Hematopoietic multipotent progenitor cell treated with erythropoietin and hydrocortisone succinate and interleukin-3 and kit ligand, for 17 days (in vitro differentiated cells): ENCODE measurements around the gene CHID1.

Source experiments
- DNase-seq: peaks from one replicate; pipeline ENCODE4 v3.0.0-alpha.2; 2015; ENCODE audit warnings: low spot score

CHID1 gene

DNA sequence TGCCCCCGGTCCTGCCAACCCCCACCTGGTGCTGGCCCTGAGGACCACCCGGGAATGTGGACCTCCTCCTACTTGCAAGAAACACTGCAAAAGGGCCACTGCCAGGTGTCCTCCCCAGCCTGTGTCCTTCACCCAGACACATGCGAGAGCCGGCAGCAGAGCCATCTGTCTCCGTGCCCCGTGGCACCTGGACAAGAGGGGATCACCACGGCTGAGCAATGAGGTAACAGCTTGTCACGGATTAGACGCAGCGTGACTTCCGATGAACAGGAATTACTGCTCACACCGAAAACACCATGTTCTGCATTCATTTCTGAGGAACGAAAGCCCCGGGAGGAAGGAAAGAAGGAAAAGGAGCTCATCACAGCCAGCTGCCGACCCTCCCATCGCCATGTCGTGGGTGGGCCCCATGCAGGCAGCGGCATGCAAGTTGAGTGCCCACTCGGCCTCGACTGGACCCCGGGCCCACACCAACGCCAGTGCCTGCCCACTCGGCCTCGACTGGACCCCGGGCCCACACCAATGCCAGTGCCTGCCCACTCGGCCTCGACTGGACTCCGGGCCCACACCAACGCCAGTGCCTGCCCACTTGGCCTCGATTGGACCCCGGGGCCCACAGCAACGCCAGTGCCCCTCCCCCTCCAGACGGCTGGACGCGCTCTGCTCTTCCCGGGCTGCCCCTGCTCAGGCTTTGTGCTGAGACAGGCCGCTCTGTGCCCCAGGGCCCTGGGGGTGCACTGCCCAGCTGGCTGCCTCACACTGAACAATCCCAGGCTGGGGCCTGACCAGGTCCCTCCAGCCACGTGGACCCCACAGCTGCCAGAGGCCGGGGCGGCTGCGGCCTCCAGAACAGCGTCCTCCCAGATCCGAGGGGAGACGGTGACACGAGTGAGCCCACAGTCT is 22.0 kb downstream of the CHID1 start:
- DNase-seq = no peak

DNA sequence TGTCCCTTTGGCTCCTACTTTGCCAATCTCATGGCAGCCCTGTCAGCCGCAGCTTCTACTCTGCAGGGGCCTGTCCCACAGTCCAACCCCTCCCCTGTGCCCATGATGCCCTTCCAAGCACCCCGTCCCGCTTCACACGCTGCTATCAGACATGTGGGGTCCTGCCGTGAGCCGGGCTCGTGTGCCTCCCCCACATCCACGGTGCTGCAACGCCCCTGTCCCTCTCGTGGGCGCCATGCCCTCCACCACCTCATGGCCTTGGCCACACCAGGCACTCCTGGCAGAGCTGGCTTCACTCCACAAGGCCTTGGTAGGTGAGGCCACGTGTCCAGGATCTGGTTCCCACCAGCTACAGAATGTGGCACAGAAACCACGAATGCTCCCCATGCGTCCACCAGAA is 23.0 kb downstream of the CHID1 start:
- DNase-seq = no peak

DNA sequence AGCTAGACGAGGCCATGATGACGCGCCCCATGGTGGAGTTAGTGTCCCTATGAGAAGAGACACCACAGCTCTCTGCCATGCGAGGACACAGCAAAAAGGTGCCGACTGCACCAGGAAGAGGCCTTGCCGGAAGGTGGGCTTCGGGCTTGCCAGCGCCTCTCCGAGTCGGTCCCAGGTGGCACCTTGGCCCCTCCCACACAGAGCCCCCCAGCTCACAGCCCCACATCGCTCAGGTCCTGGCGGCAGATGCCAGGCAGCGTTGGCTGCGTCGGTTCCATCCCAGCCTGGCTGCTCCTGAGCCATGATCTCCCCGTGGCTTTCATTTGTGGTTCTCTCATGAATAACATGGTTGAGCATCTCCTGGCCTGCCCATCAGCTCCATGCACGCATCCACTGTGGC is 24.0 kb downstream of the CHID1 start:
- DNase-seq = no peak

DNA sequence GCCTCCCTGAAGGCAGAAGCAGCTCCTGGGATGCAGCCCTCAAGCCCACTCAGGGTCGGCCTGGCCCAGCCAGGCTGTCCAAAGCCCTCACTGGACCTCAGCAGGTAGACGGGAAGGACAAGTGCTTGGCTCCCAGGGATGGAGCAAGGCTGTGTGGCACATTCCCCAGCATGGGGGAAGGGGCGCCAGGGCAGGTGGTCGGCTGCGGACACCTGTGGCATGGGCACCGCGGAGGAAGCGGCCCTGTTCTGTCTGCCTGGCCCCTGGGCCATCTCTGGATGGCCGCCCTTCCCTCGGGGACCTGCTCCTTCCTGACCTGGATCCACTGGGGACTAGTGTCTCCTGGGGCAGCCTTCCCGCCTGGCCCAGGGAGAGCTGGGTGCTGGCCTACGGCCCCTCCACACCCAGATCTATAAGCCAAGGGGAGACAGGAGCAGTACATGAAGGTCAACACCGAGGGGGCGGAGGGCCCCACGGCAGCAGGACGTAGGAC is 26.0 kb downstream of the CHID1 start:
- DNase-seq = no peak

DNA sequence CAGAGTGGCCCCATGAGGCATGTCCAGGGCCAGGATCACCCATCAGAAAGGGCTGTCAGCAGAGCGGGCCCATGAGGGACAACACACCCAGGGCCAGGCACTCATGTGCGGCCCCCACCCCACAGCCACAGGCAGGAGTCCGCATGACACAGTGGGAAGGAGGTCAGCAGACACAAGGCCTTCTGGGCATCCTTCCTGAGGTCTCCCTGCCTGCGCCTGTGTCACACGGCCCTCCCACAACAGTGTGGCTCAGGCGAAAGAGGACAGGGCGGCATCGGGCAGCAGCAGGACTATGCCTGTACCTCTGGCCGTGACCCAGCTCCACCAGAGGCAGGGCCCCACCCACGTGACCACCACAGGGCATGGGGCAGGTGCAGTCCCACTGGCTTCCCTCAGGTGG is 27.1 kb downstream of the CHID1 start:
- no peak for DNase-seq

DNA sequence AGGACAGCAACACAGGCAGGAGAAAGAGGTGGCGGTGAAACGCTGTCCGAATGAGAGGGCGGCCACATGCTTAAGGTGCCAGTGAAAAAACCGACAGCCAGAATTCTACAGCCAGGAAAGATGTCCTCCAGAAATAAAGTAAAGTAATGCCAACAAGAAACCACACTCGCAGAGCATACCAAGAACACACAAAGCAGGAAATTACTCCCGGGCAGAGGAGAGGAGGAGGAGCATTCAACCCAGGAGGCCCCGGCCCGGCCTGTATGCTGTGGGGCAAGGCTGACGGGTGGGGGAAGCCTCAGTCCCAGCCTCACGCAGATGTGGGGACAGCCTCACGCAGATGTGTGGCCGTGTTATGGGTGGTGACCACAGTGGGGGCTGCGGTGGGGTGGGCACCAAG is 28.0 kb downstream of the CHID1 start:
- no peak for DNase-seq

DNA sequence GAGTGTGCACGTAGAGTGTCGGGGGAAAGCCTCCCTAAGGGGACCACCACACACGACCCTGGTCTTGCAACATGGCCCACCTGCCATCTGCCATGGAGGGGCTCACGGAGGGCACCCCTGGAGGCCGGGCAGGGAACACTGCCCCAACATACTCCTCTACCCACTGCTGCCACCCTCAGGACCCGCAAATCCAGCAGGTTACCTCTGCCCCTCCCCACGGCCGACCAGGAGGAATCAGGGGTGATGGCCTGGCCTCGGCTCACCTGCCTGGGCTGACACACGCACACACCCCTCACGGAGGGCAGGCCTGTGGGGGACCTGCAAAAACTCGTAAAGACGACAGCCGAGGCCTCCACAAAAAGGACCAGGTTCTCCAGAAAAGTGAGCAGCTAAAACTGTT is 30.2 kb downstream of the CHID1 start:
- DNase-seq = no peak

DNA sequence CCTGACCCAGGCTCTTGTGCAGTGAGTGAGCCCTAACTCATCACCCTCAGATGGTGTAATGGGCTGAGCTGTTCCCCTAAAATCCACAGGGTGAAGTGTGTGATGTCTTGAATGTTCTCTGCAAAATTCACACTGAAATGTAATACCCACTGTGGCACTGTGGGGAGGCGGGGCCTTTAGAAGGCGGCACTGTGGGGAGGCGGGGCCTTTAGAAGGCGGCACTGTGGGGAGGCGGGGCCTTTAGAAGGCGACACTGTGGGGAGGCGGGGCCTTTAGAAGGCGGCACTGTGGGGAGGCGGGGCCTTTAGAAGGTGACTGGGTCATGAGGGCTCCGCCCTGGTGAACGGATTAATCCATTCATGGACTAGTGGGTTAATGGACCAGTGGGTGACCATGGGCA is 33.0 kb downstream of the CHID1 start:
- DNase-seq = peak; percentile 73

DNA sequence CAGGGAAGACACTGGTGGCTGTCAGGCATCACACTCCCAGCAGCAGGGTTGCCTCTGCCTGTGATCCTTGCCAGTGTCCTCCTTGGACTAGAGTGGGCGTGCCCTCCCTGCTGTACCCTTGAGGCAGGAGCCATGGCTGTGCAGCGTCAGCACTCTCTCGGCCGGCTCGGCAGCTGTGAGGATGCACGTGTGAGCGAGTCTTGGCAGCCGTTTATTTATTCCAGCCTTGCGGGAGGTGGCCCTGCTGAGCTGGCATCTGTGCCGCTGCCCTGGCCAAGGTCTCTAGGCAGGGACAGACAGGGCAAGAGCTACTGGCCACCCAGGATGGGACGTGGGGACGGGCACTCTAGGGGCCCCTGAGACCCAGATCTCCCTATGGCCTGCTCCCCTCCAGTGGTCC is 34.1 kb downstream of the CHID1 start:
- peak; percentile 32 for DNase-seq

DNA sequence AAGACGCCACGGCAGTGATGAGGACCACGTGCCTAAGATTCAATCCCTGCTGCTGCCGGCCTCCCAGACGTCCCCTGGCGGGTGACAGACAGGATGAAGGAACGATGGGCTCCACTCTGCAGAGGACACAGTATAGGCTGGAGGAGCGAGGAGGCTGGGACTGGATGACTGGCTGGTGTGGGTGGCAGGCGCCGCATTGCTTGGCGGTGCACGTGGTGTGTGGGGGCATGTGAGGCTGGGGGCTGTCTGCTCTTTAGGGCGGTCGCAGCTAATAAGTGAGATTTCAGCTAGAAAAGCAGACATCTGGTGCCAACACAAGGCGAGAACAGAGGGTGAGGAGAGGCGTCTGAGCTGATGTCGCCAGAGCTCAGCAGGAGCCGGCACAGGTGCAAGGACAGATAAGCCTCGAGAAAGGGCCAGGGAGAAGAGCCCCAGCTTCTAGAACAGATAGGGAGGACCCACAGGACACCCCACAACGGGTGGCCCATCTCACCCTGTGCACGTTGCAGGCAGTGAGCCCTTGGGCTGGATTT is 34.8 kb downstream of the CHID1 start:
- DNase-seq = peak; percentile 80

DNA sequence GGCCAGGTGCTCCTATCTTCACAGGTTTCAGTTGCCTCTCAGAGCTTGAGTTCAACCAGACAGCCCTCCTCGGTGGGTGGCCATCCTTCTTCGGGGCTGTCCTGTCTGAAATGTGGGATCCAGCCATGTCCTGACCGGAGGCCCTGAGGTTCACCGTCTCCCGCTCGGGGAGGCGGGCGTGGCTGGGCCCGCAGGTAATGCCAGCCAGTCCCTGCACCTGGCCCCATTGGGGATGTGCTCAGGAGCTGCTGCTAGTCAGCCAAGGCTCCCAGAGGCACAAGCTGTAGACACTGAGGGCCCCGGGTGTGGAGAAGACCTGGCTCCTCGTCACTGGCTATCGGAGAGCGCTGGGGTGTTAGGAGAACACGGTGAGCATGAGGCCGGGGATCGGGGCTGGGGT is 35.4 kb downstream of the CHID1 start:
- DNase-seq = no peak

DNA sequence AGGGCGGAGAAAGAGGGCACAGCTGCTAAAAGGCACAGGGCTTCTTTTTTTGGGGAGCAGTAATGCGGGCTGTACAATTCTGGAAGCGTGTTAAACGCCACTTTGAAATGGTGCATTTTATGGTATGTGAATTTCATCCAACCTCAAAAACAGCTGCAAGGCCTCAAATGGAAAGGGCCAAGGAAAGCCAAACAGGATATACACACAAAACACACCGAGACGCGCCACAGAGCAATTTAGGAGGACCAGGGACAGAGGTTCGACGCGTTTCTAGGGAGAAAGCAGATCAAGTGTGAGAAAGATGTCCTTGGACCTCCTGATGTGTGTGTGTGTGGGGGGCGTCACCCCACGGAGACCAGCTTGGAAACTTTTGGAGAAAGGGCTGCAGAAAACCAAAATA is 36.9 kb downstream of the CHID1 start:
- no peak for DNase-seq

DNA sequence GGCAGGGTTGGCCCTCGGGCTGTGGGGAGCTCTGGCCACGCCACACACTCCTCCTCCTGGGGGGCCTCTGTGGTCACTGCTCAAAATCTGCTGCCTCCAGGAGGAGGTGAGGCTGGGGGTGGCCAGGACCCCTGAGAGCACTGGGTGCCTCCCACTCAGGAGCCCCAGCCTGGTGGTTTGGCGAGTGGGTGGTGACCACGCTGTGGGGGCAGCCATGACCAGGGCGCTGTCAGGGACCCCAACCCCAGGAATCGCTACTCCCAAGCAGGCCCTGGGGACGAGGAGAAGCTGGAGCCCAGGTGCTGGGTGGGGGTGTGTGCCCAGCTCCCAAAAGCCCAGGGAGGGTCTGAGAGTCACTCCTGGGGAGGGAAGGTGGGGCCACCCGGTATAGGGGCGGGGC is 37.8 kb downstream of the CHID1 start:
- DNase-seq = no peak

DNA sequence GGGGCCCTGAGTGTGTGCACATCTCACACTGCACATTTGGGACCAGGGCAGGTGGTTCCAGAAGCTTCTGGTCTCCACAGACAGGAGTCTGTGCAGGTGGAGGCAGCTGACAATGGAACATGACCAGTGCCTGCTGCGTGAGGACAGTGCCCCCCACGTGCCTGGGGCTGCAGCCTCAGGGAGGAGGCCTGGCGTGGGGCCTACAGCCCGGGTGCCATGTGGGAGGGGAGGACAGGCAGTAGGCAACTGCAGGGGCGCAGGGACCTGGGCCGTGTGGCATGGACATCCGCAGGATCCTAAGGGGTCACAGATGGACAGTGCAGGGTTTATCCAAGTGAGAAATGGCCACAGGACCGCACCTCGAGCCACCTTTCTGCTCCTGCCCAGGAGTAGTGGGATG is 39.1 kb downstream of the CHID1 start:
- no peak for DNase-seq

DNA sequence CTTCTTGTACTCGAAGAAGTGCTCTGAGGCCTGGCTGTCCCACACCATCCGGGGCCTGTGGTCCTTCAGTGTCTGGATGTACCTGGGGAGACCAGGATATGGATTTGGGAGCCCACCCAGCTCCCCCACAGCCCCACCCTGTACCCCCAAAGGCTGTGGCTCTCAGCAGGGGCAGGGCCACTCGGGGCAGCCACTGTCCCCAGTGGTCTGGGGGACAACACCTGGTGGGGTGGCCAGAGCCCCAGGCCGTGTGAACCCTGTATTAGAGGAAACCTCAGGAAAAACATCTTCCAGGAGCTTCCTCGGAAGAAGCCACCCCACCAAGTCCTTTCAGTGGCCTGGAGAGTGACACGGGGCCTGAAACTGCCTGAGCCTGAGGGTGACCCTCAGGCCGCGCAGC is 40.2 kb downstream of the CHID1 start:
- no peak for DNase-seq

DNA sequence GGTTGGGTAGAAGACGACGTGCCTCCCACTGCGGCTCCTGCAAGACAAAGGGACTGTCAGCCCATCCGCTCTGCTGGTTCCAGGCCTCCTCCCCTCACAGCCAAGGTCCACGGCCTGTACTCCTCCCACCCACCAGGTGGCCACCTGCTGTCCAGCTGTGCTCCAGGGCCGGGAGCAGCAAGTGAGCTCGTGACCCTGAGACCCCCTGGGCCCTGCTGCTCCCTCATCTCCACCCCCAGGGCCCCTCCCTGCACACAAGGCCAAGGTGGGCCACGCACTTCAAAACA is 40.5 kb downstream of the CHID1 start:
- no peak for DNase-seq

DNA sequence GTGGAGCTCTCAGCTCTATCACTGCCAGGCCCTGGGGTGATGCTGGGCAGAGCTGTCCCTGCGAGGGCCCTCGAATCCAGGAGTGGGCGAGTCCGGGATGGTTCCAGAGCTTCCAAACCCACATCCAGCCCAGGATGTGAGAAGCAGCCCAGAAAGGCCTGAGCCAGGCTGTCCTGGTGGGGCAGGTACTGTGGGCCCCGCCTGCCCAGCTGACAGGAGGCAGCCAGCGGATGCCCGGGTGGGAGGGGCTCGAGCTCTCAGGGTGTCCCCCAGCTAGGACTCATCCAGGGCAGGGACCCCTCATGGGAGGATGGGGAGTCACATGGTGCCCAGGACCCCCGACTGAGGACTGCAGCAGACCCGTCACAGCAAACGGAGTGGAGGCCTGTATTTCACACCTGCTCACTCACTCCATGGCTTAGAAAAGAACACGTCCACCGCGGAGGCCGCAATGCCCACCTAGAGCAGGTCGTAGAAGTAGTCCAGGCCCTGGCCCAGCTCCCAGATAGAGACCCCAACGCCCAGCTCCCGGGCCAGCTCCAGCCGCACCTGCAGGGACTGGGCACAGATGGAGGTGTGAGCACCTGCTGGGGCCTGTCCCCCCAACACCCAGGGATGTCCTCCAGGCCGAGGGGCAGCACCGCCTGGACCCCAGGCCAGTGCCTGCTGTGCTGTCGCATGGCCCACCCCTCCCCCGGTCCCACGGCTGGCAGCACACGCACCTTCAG is 41.0 kb downstream of the CHID1 start:
- no peak for DNase-seq

DNA sequence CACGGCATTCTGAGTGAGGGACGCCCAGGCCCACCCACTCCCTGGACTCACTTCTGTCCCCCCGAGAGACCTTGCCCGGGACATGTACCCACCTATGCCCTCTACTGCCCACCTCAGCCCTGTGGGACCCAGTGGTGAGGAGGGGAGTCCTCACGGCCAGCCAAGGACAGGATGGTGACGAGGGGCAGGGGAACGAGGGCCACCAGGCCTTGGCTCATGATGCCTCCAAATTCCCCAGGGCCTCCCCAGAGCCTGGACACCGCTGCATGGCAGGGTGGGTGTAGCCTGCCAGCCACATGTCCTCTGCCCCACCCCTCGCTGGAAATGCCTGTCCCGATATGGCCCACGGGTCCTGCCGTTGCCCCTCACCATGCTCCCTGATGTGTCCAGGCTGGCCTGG is 41.8 kb downstream of the CHID1 start:
- DNase-seq = no peak

DNA sequence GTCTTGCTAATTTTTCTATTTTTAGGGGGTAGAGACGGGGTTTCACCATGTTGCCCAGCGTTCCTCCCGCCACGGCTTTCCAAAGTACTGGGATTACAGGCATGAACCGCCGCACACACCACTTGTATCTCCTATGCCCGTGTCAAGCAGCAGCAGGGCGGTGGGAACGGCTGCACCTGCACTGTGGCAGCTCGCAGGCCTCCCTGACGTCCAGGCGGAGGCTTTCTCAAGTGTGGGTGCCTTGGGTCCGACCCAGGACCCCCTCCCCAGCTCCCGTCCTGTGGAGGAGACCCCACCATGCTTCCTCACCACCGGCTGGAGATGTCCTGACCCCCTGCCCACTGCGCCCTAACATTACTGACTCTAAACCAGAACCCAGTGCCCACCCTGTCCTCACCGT is 42.2 kb downstream of the CHID1 start:
- DNase-seq = no peak

DNA sequence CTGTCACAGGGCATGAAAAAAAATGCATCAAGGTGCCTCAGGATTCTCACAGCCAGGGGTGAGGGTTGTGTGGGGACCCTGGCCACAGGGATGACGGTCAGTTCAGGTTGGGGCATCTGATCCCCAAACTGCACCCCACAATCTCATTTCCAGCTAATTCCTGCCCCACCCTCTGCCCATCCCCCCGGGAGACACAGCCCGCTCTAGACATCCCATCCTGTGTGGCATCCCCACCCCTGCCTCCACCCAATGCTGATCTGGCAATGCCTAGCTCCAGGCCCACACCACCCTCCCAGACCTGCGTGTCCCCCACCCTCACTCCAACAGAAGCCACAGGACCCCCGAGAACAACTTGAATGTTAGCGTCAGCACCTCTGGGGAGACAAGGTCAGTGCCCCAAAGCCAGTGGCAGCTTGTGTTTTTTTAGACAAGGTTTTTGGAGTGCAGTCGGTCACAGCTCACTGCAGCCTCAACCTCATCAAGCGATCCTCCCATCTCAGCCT is 42.7 kb downstream of the CHID1 start:
- DNase-seq = no peak

DNA sequence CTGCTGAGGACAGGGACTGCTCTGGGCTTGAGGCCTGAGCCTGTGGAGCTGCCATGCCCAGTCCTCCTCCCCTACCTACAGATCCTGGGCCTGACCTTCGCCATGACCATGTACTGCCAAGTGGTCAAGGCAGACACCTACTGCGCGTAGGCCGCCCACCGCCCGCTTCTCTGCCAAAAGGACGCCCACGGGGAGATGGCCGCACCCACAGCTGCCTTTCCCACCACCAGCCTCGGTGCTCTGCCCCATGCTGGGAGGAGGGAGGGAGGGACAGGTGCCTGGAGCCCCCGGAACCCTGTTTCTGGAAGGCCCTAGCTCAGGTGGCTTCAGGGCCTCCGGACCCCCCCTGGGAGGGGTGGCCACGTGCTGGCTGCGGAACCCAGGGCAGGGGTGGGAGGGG is 44.1 kb downstream of the CHID1 start:
- no peak for DNase-seq

DNA sequence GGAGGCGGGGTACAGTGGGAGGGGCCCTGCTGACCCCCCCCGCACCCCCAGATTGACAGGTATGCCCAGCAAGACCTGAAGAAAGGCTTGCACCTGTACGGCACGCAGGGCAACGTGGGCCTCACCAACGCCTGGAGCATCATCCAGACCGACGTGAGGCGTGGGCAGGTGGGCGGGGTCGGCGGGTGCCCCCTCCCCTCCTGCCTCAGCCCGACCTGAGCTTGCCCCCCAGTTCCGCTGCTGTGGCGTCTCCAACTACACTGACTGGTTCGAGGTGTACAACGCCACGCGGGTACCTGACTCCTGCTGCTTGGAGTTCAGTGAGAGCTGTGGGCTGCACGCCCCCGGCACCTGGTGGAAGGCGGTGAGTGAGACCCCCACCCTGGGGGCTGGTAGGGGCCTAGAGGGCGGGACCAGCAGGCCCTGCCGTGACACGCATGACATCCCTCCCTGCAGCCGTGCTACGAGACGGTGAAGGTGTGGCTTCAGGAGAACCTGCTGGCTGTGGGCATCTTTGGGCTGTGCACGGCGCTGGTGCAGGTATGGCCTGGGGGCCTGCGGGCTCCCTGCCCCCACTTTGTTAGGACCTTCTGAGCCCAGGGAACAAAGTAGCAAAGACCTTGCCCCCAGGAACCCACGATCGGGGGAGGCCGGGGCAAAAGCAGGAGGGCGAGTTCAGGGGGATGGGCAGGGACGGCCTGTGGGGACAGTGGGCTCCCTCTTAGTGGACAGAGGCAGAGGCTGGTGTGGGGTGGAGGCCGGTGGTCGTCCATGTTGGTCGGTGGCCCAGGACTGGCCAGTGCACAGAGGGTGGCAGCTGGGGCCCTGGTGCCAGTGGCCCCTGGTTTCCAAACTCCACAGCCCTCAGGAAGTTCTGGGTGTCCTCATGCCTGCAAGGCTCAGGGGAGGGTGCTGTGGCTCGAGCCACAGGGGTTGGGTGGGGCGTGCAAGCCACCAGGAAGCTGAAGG is 44.9 kb downstream of the CHID1 start:
- DNase-seq = no peak
